GM10248 (cell line): Measurements from ENCODE around the gene CORO6.

ENCODE experiments used
- CTCF ChIA-PET: fragments of 300-600 bp; sonication (Branson Sonifier 250); formaldehyde crosslinking; extraction: SDS; loops from one replicate; lab custom pipeline; 2021; ENCODE audit warnings: antibody characterized with exemption; lab: Yijun Ruan, JAX
- POLR2A ChIA-PET: fragments of 350-650 bp; sonication (Branson Sonifier 250); formaldehyde crosslinking; extraction: SDS; loops from one replicate; lab custom pipeline; 2020; ENCODE audit warnings: antibody characterized with exemption; lab: Yijun Ruan, JAX
- DNase-seq: peaks from one replicate; pipeline ENCODE4 v3.0.0; 2012; ENCODE audit errors: extremely low spot score
- CTCF ChIP-seq: IDR thresholded peaks from 2 replicates; pipeline ENCODE4 v1.5.1; 2012; ENCODE audit warnings: mild to moderate bottlenecking, low read depth; ENCODE audit errors: extremely low read depth, missing control alignments, control extremely low read depth

Gene CORO6

GRCh38 chr17:29650396-29650795 is 27.7 kb upstream of the CORO6 start:
- no peak for DNase-seq
- ChIA-PET CTCF (interaction anchor here (1.1 to 1.3 kb wide), 3 partner anchors 11 to 33 kb away, joined by 4 to 5 read pairs (median 4); no protein-coding TSS in a partner anchor), POLR2A (no interaction called here)
- TF ChIP-seq CTCF: no peak

- no peak for TF ChIP-seq CTCF
- no peak for DNase-seq
- POLR2A ChIA-PET: no interaction called here
- CTCF ChIA-PET: interaction anchor here (1.0 to 1.3 kb wide), 3 partner anchors 10 to 68 kb away, joined by 3 to 5 read pairs (median 4); no protein-coding TSS in a partner anchor
These were observed 26.6 kb upstream of the CORO6 start for GRCh38 chr17:29649359-29649758.

GRCh38 chr17:29648005-29648404 is 25.3 kb upstream of the CORO6 start:
- ChIA-PET CTCF (interaction anchor here (0.8 to 1.8 kb wide), 3 partner anchors 31 to 160 kb away, joined by 3 to 6 read pairs (median 3); no protein-coding TSS in a partner anchor), POLR2A (no interaction called here)
- DNase-seq: no peak
- no peak for TF ChIP-seq CTCF

GRCh38 chr17:29645515-29646051 is 22.9 kb upstream of the CORO6 start:
- CTCF ChIA-PET: interaction anchor here (1.0 to 5.8 kb wide), 2 partner anchors 13 to 134 kb away, joined by 3 to 20 read pairs; no protein-coding TSS in a partner anchor
- DNase-seq: no peak
- TF ChIP-seq CTCF: no peak
- POLR2A ChIA-PET: no interaction called here

- TF ChIP-seq CTCF: no peak
- CTCF ChIA-PET: interaction anchor here (0.7 to 5.8 kb wide), 6 partner anchors 10 to 288 kb away, joined by 3 to 21 read pairs (median 10); no protein-coding TSS in a partner anchor
- no peak for DNase-seq
- POLR2A ChIA-PET: no interaction called here
These were observed 21.1 kb upstream of the CORO6 start for GRCh38 chr17:29643817-29644160.

- CTCF ChIA-PET: interaction anchor here (1.0 to 5.8 kb wide), 9 partner anchors 8 to 289 kb away, joined by 3 to 21 read pairs (median 4); no protein-coding TSS in a partner anchor
- no peak for TF ChIP-seq CTCF
- POLR2A ChIA-PET: interaction anchor here (0.6 kb wide), 1 partner anchor 262 kb away, joined by 4 read pairs; no protein-coding TSS in a partner anchor
- no peak for DNase-seq
These were observed 19.5 kb upstream of the CORO6 start for GRCh38 chr17:29642171-29642611.
